22Rv1 (cell line): ENCODE results near the gene FHIT.
"Not testable (repeated sequence)": the region's sequence is repeated elsewhere in the genome, so short reads cannot be mapped to it uniquely, and the experiment has no call there.

Experiments
- H3K27ac ChIP-seq: fragments of 450-650 bp; 2 replicates; pipeline ENCODE4 v1.5.1; 2017
- ZFX ChIP-seq: fragments of 450-650 bp; IDR thresholded peaks from 2 replicates; pipeline ENCODE4 v1.6.1; 2017; ENCODE audit warnings: antibody characterized with exemption, borderline replicate concordance
- TF ChIP-seq, protein P1 (sequence below): fragments of 450-650 bp; IDR thresholded peaks from 2 replicates; pipeline ENCODE4 v1.5.1; 2017; ENCODE audit warnings: mild to moderate bottlenecking

Gene FHIT

DNA sequence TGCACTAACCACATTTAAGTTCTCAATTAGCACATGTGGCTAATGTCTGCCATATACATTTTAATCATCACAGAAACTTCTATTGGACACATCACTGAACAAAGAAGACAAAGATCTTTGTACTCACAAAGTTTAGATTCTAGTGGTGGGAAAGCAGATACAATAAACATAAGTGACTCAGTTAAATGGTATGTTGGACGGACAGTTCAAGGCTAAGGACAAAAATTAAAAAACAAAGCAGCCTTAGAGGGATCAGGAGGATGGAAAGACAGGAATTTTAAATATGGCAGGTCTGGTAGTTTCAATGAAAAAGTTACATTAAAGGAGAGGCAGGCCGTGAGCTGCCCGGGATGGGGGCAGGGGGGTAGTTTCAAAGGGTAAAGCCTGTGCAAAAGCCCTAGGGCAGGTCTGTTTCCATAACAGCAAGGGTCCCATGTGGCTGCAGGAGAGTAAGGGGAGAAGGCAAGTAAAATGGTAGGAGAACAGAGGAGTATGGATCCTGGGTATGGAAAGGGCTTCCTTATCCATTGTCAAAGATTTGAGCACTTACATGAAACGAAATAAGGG lies 220.7 kb downstream of the FHIT start:
- no peak for TF ChIP-seq ZFX
- TF ChIP-seq, protein P1, sequence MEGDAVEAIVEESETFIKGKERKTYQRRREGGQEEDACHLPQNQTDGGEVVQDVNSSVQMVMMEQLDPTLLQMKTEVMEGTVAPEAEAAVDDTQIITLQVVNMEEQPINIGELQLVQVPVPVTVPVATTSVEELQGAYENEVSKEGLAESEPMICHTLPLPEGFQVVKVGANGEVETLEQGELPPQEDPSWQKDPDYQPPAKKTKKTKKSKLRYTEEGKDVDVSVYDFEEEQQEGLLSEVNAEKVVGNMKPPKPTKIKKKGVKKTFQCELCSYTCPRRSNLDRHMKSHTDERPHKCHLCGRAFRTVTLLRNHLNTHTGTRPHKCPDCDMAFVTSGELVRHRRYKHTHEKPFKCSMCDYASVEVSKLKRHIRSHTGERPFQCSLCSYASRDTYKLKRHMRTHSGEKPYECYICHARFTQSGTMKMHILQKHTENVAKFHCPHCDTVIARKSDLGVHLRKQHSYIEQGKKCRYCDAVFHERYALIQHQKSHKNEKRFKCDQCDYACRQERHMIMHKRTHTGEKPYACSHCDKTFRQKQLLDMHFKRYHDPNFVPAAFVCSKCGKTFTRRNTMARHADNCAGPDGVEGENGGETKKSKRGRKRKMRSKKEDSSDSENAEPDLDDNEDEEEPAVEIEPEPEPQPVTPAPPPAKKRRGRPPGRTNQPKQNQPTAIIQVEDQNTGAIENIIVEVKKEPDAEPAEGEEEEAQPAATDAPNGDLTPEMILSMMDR, result no peak
- H3K27ac ChIP-seq, result no peak overlapping the region

DNA sequence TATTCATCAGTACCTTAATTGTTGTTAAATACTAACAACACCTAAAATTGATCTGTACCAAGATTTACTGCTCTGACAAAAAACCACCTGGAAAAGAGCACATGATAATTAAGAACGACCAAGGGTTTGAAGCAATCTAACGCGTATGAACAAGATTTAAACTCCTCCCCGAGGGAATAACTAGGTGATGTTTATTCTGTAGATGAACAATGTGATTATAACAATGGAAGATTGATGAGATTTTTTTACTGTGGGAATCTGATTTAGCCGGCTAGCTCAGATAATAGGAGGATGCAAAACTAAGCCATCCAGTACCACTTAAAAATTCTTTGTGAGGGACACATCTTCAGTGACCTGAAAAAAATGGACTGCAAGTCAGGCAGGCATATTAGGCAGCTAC lies 222.1 kb downstream of the FHIT start:
- no peak overlapping the region for H3K27ac ChIP-seq
- TF ChIP-seq ZFX, result no peak
- TF ChIP-seq, protein P1, result no peak

DNA sequence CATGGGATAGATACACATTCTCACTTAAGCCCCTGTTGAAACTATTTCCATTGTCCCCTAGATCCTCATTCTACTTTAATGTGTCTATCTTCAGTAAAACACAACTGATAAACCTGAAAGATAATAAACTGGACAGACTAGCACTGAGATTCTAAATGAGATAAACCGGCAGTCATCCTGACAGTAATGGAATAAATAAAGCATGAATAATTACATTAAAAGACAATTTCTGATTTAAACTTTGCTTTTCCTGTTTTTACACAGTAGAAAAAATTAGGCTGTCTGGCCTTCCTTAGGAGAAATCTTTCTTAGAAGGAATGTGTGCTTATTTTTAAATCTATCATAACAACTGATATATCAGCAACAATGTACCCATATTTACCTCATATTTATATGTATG lies 232.4 kb downstream of the FHIT start:
- H3K27ac ChIP-seq, result no peak overlapping the region
- TF ChIP-seq, protein P1, result no peak
- no peak for TF ChIP-seq ZFX

DNA sequence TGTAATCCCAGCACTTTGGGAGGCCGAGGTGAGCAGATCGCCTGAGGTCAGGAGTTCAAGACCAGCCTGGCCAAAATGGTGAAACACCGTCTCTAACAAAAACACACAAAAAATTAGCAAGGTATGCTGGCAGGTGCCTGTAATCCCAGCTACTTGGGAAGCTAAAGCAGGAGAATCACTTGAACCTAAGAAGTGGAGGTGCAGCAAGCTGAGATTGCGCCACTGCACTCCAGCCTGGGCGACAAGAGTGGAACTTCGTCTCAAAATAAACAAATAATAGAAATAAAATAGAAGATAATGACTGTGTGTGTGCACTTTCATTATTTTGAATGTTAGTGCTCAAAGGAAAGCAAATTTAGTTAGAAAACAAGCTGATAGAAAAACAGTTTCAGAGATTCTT lies 234.2 kb downstream of the FHIT start:
- H3K27ac ChIP-seq, result not testable (repeated sequence)

DNA sequence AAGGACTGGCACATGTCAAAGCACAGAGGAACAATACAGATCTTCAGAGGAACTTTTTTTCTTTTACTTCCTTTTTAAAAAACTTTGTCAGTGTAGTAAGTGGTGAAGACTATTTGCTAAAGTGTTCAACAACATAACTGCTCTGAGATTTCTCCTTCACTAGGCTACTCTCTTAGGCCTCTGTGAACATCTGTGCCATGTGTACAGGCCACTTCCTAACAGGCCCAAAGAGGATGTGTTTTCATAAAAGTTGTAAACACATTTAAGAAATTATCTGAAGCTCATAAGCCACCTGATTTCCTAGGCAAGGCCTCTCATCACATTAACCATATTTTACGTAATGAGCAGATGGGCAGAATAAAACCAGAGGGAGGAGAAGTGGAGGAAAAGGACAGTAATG lies 235.4 kb downstream of the FHIT start:
- no peak overlapping the region for H3K27ac ChIP-seq
- no peak for TF ChIP-seq ZFX
- TF ChIP-seq, protein P1, result no peak

DNA sequence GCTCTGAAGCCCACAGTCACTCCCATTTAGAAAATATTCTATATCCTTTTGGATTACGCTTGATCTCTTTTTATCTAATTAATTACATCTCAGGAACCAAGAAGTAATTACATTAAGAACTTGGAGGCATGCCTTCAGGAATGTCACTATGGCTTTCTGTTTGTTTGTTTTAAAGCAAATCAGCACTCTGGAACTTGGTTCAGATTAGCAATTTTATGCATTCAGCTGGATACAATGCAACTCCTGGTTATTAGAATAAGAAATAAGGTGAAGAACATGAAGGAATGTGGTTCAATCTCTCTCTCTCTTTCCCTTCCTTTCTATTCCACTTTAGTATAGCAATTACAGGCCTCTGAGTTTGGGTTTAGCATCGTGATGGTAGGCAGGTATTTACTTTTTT lies 235.8 kb downstream of the FHIT start:
- H3K27ac ChIP-seq, result no peak overlapping the region
- no peak for TF ChIP-seq ZFX
- TF ChIP-seq, protein P1, result no peak

DNA sequence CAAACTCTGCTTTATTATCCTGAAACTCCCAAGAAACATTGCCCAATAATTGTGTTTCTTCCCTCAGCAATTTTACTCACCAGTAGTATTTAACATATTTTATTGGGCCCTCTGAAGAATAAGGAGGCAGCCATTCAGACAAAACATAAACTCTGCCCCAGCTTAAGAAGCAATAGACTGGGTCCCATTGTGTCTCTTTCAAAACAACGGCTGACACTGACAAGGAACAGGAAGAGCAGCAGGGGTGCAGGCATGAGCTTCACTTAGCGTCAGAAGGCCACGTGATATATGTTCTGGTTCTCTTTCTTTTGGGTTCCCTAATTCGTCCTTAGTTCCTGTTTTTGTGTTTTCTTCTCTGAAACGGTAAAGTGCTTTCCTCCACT lies 242.3 kb downstream of the FHIT start:
- no peak for TF ChIP-seq ZFX
- TF ChIP-seq, protein P1, result no peak
- no peak overlapping the region for H3K27ac ChIP-seq
